Measurements from ENCODE around the gene TENT4A. TPM values are rescaled to one million over a fixed set of nuclear protein-coding genes. Genes with fewer than 3 reads are reported as not detected.

Gene TENT4A
- total RNA-seq, 3 donors from 2014 or later = 16.0 to 26.2 (median 16.3) TPM

DNA sequence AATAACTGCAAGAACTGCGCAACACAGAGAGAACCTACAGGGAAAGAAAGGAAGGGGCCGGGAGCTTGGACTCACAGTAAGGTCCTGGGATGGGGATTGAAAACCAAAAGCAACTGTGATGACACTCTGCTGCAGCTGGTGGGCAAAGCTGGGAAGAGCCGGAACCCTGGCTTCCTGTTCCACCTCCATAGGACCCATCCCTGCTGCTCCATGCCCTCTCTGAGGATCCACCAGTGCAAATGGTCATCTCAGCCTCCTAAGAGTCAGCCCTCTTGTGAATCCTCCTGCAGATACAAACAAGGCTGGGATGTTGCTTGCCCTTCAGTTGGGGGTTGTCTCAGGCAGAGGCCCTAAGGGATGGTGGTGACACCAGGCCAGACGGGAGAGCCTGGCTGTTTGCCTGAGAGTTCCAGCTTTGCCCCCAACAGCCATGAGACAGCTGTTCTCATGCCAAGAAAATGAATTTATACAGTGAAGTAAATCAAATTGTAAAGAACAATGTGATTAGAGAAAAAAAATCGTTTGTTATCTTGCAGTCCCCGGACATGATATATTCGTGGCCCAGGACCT is 90.8 kb downstream of the TENT4A start:
- intact Hi-C loops (cut with DNase I, micrococcal nuclease) = no loop called here
- DNase-seq (no peak), ATAC-seq (no peak)
- TF ChIP-seq, protein P1, sequence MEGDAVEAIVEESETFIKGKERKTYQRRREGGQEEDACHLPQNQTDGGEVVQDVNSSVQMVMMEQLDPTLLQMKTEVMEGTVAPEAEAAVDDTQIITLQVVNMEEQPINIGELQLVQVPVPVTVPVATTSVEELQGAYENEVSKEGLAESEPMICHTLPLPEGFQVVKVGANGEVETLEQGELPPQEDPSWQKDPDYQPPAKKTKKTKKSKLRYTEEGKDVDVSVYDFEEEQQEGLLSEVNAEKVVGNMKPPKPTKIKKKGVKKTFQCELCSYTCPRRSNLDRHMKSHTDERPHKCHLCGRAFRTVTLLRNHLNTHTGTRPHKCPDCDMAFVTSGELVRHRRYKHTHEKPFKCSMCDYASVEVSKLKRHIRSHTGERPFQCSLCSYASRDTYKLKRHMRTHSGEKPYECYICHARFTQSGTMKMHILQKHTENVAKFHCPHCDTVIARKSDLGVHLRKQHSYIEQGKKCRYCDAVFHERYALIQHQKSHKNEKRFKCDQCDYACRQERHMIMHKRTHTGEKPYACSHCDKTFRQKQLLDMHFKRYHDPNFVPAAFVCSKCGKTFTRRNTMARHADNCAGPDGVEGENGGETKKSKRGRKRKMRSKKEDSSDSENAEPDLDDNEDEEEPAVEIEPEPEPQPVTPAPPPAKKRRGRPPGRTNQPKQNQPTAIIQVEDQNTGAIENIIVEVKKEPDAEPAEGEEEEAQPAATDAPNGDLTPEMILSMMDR (IDR thresholded peaks at IDR 0.05) = no peak
- Histone ChIP-seq H3K9me3 (no peaks in the 10 kb centered on the region), H3K4me1 (ENCODE audit: low read depth) (no peaks in the 10 kb centered on the region), H3K36me3 (ENCODE audit: low read depth) (no peaks in the 10 kb centered on the region), H3K4me3 (no peak overlapping the region)

DNA sequence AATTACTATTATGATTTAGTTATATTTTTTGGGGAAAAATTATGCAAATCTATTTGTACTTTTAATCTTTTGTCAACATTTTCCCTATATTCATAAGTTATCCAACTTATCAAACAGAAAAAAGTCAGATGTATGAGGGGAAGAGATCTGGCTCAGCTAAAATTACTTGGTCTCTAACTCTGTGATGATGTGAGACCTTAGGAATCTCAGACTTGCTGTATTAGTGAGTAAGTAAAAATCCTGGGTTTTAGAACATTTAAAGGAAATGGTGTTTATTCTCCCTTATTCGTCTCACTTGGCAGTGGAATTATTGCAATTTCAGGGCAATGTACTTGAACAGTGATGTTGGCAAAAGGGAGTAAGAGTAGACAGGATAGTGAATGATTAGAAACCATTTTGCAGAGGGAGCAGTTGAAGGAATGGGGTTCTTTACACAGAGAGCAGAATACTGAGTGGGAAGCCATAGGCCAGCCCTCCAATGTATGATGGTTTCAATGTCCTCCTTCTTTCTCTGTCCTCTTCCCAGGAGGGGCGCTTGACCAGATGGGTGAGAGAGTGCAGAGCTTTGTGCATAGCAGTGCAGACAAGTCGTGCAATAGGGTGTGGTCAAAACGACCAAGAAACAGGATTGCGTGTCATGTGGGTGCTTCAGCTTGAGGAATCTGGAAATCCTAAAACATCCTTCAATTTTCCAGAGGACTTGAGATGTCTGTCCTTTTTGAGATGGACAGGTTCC is 91.7 kb downstream of the TENT4A start:
- no peak for ATAC-seq
- intact Hi-C loops (cut with DNase I, micrococcal nuclease) = no loop called here
- H3K36me3 ChIP-seq (ENCODE audit: low read depth) = no peaks in the 10 kb centered on the region
- H3K4me1 ChIP-seq (ENCODE audit: low read depth) = no peaks in the 10 kb centered on the region
- no peak overlapping the region for H3K4me3 ChIP-seq
- no peak for DNase-seq
- TF ChIP-seq, protein P1 (IDR thresholded peaks at IDR 0.05) = no peak
- H3K9me3 ChIP-seq = no peaks in the 10 kb centered on the region

DNA sequence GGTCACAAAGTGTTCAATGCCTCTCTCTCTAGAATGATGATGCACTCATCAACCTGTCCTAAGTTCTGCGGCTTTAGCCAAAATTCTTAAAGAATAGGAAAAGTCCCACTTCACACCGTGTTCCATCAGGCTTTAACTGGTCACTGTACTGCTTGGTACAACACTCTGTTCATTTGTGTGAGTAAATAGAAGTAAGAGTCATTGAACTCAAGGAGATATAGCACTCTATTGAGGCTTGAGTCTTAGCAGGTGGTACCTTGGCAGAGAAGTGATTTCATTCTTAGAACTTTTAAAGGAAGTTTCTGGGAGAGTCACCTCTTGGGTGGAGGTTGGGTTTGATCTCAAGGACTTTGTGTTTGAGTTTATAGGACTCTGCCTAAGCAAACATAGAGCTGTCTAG is 92.6 kb downstream of the TENT4A start:
- no peak for ATAC-seq
- TF ChIP-seq, protein P1 (IDR thresholded peaks at IDR 0.05) = no peak
- H3K4me3 ChIP-seq = no peak overlapping the region
- no peak for DNase-seq
- H3K36me3 ChIP-seq (ENCODE audit: low read depth) = no peaks in the 10 kb centered on the region
- no peaks in the 10 kb centered on the region for H3K9me3 ChIP-seq
- H3K4me1 ChIP-seq (ENCODE audit: low read depth) = no peaks in the 10 kb centered on the region
- intact Hi-C loops (cut with DNase I, micrococcal nuclease) = no loop called here

Other genes starting within 250 kb of the TENT4A start
- 10 to 100 TPM; 50.3 to 54.3 (median 52.5) TPM for gene NSUN2, start 80.4 kb upstream of the TENT4A start, total RNA-seq
- 10 to 100 TPM; 12.7 to 16.2 (median 14.3) TPM for gene SRD5A1, start 80.0 kb upstream of the TENT4A start, total RNA-seq

Data from mucosa of descending colon (tissue), 3 donors.